PC-9 (cell line): ENCODE data around the gene ANGPTL7. TPM values are rescaled to one million over a fixed set of nuclear protein-coding genes. Genes with fewer than 3 reads are reported as not detected.

Source experiments
- BruUV-seq: library from RNA; stranded (reverse); fragments of 400-500 nt; replicated peaks from 2 replicates; lab custom pipeline; 2021; lab: Mats Ljungman, UMichigan
- CTCF ChIA-PET: fragments of 300-600 bp; sonication (Branson Sonifier 250); formaldehyde crosslinking; loops from one replicate; lab custom pipeline; 2022; ENCODE audit warnings: antibody characterized with exemption; lab: Charles Lee
- POLR2A ChIA-PET: fragments of 300-600 bp; sonication (Branson Sonifier 250); formaldehyde crosslinking; loops from one replicate; lab custom pipeline; 2022; ENCODE audit warnings: antibody characterized with exemption; ENCODE audit not compliant: unreplicated experiment; lab: Charles Lee
- DNase-seq, 2 experiments: peaks; one replicate each; pipeline versions ENCODE4 v3.0.0 to v3.0.0-alpha.2; 2015 to 2022; ENCODE audit warnings: mixed read lengths in 1 of 2
- H2AFZ ChIP-seq: fragments of 200-600 bp; sonication (generic); 2 replicates; pipeline ENCODE4 v1.8.1; 2017; ENCODE audit warnings: antibody characterized with exemption
- H3F3A ChIP-seq: fragments of 200-600 bp; sonication (generic); 2 replicates; pipeline ENCODE4 v1.8.1; 2017; ENCODE audit warnings: antibody characterized with exemption, mild to moderate bottlenecking, low read depth; ENCODE audit not compliant: insufficient read depth
- H3K27ac ChIP-seq: fragments of 200-600 bp; sonication (generic); 2 replicates; pipeline ENCODE4 v1.6.1; 2016; ENCODE audit warnings: mixed run types
- H3K27me3 ChIP-seq: fragments of 200-600 bp; sonication (generic); 2 replicates; pipeline ENCODE4 v1.6.1; 2016; ENCODE audit warnings: low read depth, mixed run types; ENCODE audit not compliant: insufficient read depth
- H3K36me3 ChIP-seq: fragments of 200-600 bp; sonication (generic); 2 replicates; pipeline ENCODE4 v1.6.1; 2016; ENCODE audit warnings: low read depth, mixed run types
- H3K4me1 ChIP-seq: fragments of 200-600 bp; sonication (generic); replicated peaks from 2 replicates; pipeline ENCODE4 v1.6.1; 2016; ENCODE audit warnings: mixed run types; ENCODE audit not compliant: insufficient read depth
- H3K4me2 ChIP-seq: fragments of 200-600 bp; sonication (generic); 2 replicates; pipeline ENCODE4 v1.6.1; 2017; ENCODE audit warnings: mixed run types
- H3K4me3 ChIP-seq: fragments of 200-600 bp; sonication (generic); 2 replicates; pipeline ENCODE4 v1.6.1; 2016; ENCODE audit warnings: mixed run types
- H3K79me2 ChIP-seq: fragments of 200-600 bp; sonication (generic); 2 replicates; pipeline ENCODE4 v1.6.1; 2017; ENCODE audit warnings: low read depth, mixed run types
- H3K9me2 ChIP-seq: fragments of 200-600 bp; sonication (generic); 2 replicates; pipeline ENCODE4 v1.8.1; 2017; ENCODE audit warnings: mild to moderate bottlenecking; ENCODE audit not compliant: insufficient read depth
- H3K9me3 ChIP-seq: fragments of 200-600 bp; sonication (generic); 2 replicates; pipeline ENCODE4 v1.8.1; 2016; ENCODE audit warnings: low read depth; ENCODE audit not compliant: insufficient read depth
- H4K20me1 ChIP-seq: fragments of 200-600 bp; sonication (generic); 2 replicates; pipeline ENCODE4 v1.8.1; 2017; ENCODE audit not compliant: insufficient read depth
- CTCF ChIP-seq: fragments of 200-600 bp; sonication (generic); conservative IDR thresholded peaks from 2 replicates; pipeline ENCODE4 v1.6.1; 2017; ENCODE audit warnings: mixed run types, antibody characterized with exemption, mild to moderate bottlenecking, moderate library complexity
- EZH2 ChIP-seq: fragments of 200-600 bp; sonication (generic); IDR thresholded peaks from 2 replicates; pipeline ENCODE4 v1.8.0; 2017; ENCODE audit warnings: antibody characterized with exemption, low read depth
- intact Hi-C: fragments of 100-400 bp; cut with micrococcal nuclease; formaldehyde crosslinking; loops from one replicate; pipeline ENCODE4 v1.10.0; 2022; ENCODE audit not compliant: unreplicated experiment
- total RNA-seq: library from RNA; stranded (reverse); gene quantifications from 2 replicates; pipeline ENCODE4 v1.2.3, GENCODE V29; 2021

ANGPTL7 gene
- total RNA-seq, 1 experiment from 2014 or later, result not detected

DNA sequence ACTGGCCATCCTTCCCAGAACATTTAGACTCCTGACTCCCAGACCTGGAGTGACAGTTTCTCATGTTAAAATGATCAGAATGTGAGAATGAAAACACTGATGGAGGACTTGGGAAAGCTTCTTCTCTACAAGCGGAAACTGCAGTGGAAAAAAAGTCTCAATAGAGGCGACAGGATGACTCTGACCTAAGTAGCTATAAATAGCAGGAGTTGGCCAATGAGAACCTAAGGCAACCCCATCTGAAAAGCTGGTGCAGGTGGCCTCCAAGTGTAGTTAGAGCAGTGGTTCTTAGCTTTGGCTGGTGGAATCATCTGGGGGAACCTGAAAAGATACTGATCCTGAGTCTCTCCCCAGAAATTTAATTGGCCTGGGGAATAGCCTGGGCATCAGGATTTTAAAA lies 45.2 kb upstream of the ANGPTL7 start:
- POLR2A ChIA-PET, result interaction anchor here (0.7 kb wide), 1 partner anchor 897 kb away, joined by 3 read pairs; no protein-coding TSS in a partner anchor
- Histone ChIP-seq H3K4me3 (no peak overlapping the region), H3K4me2 (no peak overlapping the region), H3K27me3 (no peaks in the 10 kb centered on the region), H3K9me2 (no peaks in the 10 kb centered on the region), H3K9me3 (no peaks in the 10 kb centered on the region), H3K79me2 (no peaks in the 10 kb centered on the region), H2AFZ (no peak overlapping the region), H3K4me1 (peaks cover 14% of the 10 kb centered on the region), H4K20me1 (no peaks in the 10 kb centered on the region), H3K36me3 (no peaks in the 10 kb centered on the region), H3F3A (no peaks in the 10 kb centered on the region), H3K27ac (no peak overlapping the region)
- TF ChIP-seq EZH2, result no peak
- no peak for TF ChIP-seq CTCF
- CTCF ChIA-PET, result no interaction called here
- DNase-seq, result no peak
- intact Hi-C loops, result no loop called here
- no TSS peak for BruUV-seq

DNA sequence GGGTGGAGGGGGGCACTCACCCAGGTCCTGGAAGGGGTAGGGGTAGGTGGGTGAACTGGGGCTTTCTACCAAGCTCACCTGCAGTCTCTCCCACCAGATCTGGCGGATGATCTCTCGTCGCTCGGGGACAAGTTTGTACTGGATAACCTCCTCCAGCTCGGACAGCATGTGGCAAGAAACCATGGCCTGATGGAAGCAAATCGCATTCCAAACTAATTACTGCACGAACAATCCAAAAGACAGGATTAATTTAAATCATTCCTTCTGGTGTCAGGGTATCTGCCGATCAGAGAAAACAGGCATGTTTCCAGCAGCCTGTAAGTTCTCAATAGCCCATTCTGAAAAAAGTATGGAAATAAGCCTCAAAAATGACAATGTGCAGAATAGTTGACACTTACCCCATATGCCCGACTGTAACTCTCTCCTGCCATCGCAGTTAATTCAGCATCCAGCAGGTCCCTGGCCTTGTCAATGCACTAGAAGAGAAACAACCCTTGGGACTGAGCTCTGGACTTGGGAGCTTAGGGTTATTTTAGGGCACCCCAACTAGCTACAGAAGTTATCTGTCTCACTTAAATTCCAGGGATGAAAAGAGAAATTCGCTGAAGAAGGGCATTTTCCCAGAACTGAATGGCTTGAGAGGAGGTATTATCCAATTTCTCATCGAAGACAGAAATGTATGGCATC lies 44.4 kb upstream of the ANGPTL7 start:
- no peak for DNase-seq
- H3K36me3 ChIP-seq, result no peaks in the 10 kb centered on the region
- H3K27me3 ChIP-seq, result no peaks in the 10 kb centered on the region
- no peaks in the 10 kb centered on the region for H3K9me2 ChIP-seq
- BruUV-seq, result no TSS peak
- no peaks in the 10 kb centered on the region for H3K79me2 ChIP-seq
- H3K4me2 ChIP-seq, result no peak overlapping the region
- H3K4me3 ChIP-seq, result no peak overlapping the region
- intact Hi-C loops, result no loop called here
- H2AFZ ChIP-seq, result no peak overlapping the region
- H3K27ac ChIP-seq, result no peak overlapping the region
- H3F3A ChIP-seq, result no peaks in the 10 kb centered on the region
- ChIA-PET POLR2A (interaction anchor here (0.7 kb wide), 1 partner anchor 898 kb away, joined by 3 read pairs; no protein-coding TSS in a partner anchor), CTCF (no interaction called here)
- no peaks in the 10 kb centered on the region for H3K9me3 ChIP-seq
- no peak for TF ChIP-seq EZH2
- no peak for TF ChIP-seq CTCF
- no peaks in the 10 kb centered on the region for H4K20me1 ChIP-seq
- H3K4me1 ChIP-seq, result peaks cover 14% of the 10 kb centered on the region

GRCh38 chr1:11145741-11146140 lies 43.4 kb upstream of the ANGPTL7 start:
- H2AFZ ChIP-seq, result no peak overlapping the region
- H3K36me3 ChIP-seq, result no peaks in the 10 kb centered on the region
- H4K20me1 ChIP-seq, result no peaks in the 10 kb centered on the region
- H3K4me2 ChIP-seq, result no peak overlapping the region
- CTCF ChIA-PET, result no interaction called here
- H3K79me2 ChIP-seq, result no peaks in the 10 kb centered on the region
- H3K27me3 ChIP-seq, result no peaks in the 10 kb centered on the region
- H3F3A ChIP-seq, result no peaks in the 10 kb centered on the region
- H3K9me3 ChIP-seq, result no peaks in the 10 kb centered on the region
- peaks cover 14% of the 10 kb centered on the region for H3K4me1 ChIP-seq
- H3K4me3 ChIP-seq, result no peak overlapping the region
- no peaks in the 10 kb centered on the region for H3K9me2 ChIP-seq
- H3K27ac ChIP-seq, result no peak overlapping the region
- intact Hi-C loops, result no loop called here
- POLR2A ChIA-PET, result no interaction called here
- BruUV-seq, result no TSS peak
- no peak for DNase-seq
- no peak for TF ChIP-seq CTCF
- no peak for TF ChIP-seq EZH2
